ENCODE measurements around the gene ASB14.

DNA sequence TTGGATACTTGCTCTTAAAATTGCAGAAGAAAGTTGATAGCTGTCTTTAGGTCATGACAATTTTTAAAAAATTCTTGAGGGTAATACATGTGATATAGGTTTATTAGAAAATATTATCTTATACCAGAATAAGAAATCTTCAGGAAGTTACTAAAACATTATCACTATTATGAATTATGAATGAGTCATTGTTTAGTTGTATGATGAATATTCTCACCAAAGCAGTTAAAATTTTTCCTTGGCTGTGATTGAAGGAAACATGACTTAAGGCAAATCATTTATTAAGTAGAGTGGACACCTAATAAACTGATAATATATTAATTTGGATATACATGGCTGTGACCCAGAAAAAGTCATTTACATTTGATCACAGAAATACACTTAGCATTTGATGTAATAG is 34.8 kb downstream of the ASB14 start:
- TF ChIP-seq, protein P1, sequence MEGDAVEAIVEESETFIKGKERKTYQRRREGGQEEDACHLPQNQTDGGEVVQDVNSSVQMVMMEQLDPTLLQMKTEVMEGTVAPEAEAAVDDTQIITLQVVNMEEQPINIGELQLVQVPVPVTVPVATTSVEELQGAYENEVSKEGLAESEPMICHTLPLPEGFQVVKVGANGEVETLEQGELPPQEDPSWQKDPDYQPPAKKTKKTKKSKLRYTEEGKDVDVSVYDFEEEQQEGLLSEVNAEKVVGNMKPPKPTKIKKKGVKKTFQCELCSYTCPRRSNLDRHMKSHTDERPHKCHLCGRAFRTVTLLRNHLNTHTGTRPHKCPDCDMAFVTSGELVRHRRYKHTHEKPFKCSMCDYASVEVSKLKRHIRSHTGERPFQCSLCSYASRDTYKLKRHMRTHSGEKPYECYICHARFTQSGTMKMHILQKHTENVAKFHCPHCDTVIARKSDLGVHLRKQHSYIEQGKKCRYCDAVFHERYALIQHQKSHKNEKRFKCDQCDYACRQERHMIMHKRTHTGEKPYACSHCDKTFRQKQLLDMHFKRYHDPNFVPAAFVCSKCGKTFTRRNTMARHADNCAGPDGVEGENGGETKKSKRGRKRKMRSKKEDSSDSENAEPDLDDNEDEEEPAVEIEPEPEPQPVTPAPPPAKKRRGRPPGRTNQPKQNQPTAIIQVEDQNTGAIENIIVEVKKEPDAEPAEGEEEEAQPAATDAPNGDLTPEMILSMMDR (conservative IDR thresholded peaks at IDR 0.05): no peak
- TF ChIP-seq EZH2 (IDR thresholded peaks at IDR 0.05; ENCODE audit: low read depth): no peak
